Lower leg skin (tissue), 3 donors: ENCODE data around the gene ZBTB26.

Experiments used
- CTCF ChIP-seq, 3 donors: fragments of 450-650 bp; IDR thresholded peaks; one replicate each; pipeline ENCODE4 v1.5.1; 2016; ENCODE audit warnings: antibody characterized with exemption in 3 of 3, mild to moderate bottlenecking in 3 of 3, moderate library complexity in 2 of 3
- POLR2A ChIP-seq, 2 donors: fragments of 450-650 bp; IDR thresholded peaks; one replicate each; pipeline ENCODE4 v1.6.1; 2016 to 2017; ENCODE audit warnings: antibody characterized with exemption in 2 of 2, mild to moderate bottlenecking in 1 of 2, moderate library complexity in 1 of 2

GRCh38 chr9:122897969-122898368, 33.3 kb downstream of the ZBTB26 start:
- no peak for TF ChIP-seq POLR2A (IDR thresholded peaks at IDR 0.05)
- TF ChIP-seq CTCF (IDR thresholded peaks at IDR 0.05): no peak
